Raji (cell line): Measurements from ENCODE around the gene TSPAN32.

ENCODE experiments used
- POLR2A ChIP-seq: IDR thresholded peaks from 2 replicates; pipeline ENCODE4 v1.6.1; 2011; ENCODE audit warnings: low read depth, low read length, control low read depth; ENCODE audit not compliant: insufficient read depth

The TSPAN32 gene

DNA sequence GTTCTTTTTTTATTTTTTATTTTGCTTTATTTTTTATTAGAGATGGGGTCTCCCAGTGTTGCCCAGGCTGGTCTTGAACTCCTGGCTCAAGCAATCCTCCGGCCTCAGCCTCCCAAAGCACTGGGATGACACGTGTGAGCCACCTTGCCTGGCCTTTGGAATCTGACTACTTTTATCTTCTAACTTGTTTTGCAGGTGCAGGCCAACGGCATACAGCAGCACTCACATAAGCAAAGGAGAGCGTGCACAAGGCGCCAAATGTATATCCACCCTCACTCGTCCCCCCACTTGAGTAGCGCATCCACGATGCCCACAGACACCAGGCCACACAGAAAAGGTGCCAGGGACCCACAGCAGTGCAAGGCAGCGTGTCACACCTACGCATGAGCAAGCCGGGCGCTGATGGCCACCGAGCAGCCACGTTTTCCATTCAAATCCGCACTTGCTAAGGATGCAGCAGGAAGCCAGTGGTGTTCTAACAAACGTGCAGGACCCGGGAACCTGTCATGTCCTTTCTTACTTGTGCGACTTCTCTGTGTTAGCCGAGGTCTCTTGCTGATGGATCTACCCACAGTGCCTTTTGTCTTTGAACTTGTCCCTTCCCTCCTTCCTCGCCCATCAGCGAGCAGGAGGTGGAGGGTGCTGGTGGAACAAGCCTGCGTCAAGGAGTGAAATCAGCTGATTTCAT is 37.3 kb upstream of the TSPAN32 start:
- TF ChIP-seq POLR2A: no peak

DNA sequence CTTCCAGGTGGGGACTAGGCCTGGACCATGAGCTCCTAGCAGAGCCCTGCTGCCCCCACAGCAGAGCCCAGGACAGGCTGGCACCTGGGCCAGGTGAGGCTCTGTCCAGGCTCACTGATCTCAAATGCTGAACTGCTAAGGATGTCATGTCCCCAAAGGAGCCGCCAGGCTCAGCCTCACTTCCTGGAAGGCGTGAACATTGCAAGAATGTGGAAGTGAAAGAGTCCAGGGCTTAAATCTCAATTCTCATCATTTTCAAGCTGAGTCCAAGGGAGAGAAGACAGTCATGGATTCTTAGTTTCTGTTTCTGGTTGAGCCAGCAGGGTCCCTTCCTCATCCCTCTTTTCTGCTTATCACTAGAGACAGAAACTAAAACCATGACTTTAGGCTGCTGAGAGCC is 36.4 kb upstream of the TSPAN32 start:
- TF ChIP-seq POLR2A: no peak

DNA sequence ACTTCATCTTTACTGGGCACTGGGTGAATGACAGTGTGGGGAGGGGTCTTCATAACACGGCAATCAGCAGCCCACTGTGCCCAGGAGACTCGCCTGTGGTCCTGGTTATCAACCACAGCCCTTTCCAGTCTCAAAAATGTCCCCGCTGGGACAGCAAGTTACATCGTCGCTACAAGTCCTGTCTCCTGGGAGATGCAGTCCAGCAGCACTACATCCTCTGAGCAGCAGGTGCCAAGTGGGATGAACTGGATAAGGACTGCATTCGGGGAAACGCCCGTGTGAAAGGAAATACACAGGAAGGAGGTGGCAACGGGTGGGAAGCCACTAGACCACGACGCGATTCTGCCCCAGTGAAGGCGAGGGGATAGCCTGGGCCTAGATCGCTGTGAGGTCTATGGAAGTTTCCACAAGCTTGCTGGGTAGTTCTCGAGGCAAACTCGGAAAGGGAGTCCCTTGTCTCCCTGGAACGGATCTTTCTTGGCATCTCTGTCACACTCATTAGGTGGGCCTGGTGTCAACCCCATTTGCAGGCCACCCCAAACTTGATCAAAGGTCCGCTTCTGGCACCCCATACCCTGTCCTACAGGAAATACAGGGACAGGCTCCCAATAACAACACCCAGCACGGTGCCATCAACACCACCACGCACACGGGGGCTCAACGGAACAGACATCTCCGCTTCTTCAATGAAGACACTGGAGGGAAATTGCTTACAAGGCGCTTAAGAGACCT is 35.8 kb upstream of the TSPAN32 start:
- no peak for TF ChIP-seq POLR2A

- TF ChIP-seq POLR2A: no peak
Observed at GRCh38 chr11:2266586-2267305, 35.1 kb upstream of the TSPAN32 start.

GRCh38 chr11:2267306-2267850 is 34.4 kb upstream of the TSPAN32 start:
- TF ChIP-seq POLR2A: no peak

DNA sequence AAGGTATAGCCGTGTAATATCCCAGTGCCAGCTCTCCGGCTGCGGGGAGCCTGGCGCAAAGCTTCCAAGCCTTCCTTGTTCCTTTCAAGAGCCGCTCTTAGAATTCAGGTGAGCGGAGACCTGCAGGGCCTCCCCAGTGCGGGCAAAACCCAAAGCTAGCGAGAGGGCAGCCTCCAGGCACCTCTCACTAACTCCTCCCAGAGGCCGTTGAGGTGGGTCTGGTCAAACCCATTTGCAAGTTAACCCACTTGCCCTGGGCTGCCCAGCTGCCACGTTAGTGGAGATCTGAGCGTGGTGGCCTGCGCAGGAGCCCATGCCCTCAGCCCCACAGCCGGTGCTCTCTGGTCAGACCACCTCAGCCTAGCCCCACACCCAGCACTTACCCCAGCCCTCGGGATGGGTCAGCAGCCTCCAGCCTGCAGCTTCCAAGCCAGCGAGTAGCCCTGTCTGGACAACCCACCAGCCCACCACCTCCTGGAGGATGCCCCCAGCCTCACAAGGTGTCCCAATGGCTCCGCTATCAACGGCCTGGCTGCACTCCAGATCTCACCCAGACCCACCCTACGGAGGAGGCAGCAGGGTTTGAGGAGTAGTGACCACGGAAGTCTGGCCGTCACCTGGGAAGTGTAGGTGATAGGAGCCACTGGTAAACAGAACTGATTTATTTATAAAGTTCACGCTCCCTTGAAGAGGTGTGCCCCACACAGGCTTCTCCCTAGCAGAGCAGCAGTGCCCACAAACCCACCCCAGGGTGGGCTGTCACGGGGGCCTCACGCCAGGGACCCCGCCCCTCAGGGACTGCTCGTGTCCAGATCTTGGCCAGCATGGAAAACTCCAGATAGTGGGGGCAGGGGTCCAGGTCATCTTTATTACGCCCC is 33.7 kb upstream of the TSPAN32 start:
- TF ChIP-seq POLR2A: no peak

- no peak for TF ChIP-seq POLR2A
Observed at GRCh38 chr11:2268729-2269600, 32.8 kb upstream of the TSPAN32 start.

- no peak for TF ChIP-seq POLR2A
Observed at GRCh38 chr11:2269601-2270321, 32.1 kb upstream of the TSPAN32 start.

- no peak for TF ChIP-seq POLR2A
Observed at GRCh38 chr11:2270322-2271076, 31.3 kb upstream of the TSPAN32 start, which contains the start of gene ASCL2. Gene ASCL2 (minus strand): TSS chr11:2270588. CDS start chr11:2270332, 256 bp downstream.

GRCh38 chr11:2271077-2271326 is 30.8 kb upstream of the TSPAN32 start:
- no peak for TF ChIP-seq POLR2A

GRCh38 chr11:2271327-2272227 is 30.2 kb upstream of the TSPAN32 start:
- no peak for TF ChIP-seq POLR2A
